GM23338 (cell line): ENCODE data around the gene WNT6.
A peak's percentile ranks its signal among the peaks of the same experiment; 100 is the strongest.

Experiments used
- CREB1 ChIP-seq: fragments of 250-450 bp; sonication (Bioruptor Pico); IDR thresholded peaks from 2 replicates; pipeline ENCODE4 v1.5.0; 2020; ENCODE audit warnings: low read depth, mild to moderate bottlenecking, moderate library complexity
- CTCF ChIP-seq, 2 experiments: fragments of 200-600 bp in 1 of 2; sonication (generic) in 1 of 2; conservative IDR thresholded peaks; 2 replicates each; pipeline versions ENCODE4 v1.5.1 to v1.6.1; 2016 to 2017; ENCODE audit warnings: antibody characterized with exemption in 2 of 2, low read depth in 2 of 2, mild to moderate bottlenecking in 2 of 2, moderate library complexity in 1 of 2
- ETS1 ChIP-seq: IDR thresholded peaks from 2 replicates; pipeline ENCODE4 v1.6.1; 2016; ENCODE audit warnings: antibody characterized with exemption
- EZH2 ChIP-seq: fragments of 200-600 bp; sonication (generic); IDR thresholded peaks from one replicate; pipeline ENCODE4 v1.8.0; 2017; ENCODE audit warnings: antibody characterized with exemption, mild to moderate bottlenecking, low read depth; ENCODE audit not compliant: unreplicated experiment
- EZH2phosphoT487 ChIP-seq: fragments of 200-600 bp; sonication (generic); IDR thresholded peaks from one replicate; pipeline ENCODE4 v1.8.1; 2018; ENCODE audit warnings: antibody characterized with exemption; ENCODE audit not compliant: unreplicated experiment
- JUNB ChIP-seq: IDR thresholded peaks from one replicate; pipeline ENCODE4 v1.6.1; 2016; ENCODE audit warnings: antibody characterized with exemption; ENCODE audit not compliant: unreplicated experiment
- NANOG ChIP-seq: IDR thresholded peaks from 2 replicates; pipeline ENCODE4 v1.6.1; 2016; ENCODE audit warnings: antibody characterized with exemption, borderline replicate concordance
- POLR2AphosphoS5 ChIP-seq: IDR thresholded peaks from 2 replicates; pipeline ENCODE4 v1.6.1; 2016; ENCODE audit warnings: antibody characterized with exemption, low read depth
- ZNF114 ChIP-seq: fragments of 250-450 bp; sonication (Bioruptor Pico); IDR thresholded peaks from 2 replicates; pipeline ENCODE4 v1.5.0; 2020; ENCODE audit warnings: mild to moderate bottlenecking, moderate library complexity
- TF ChIP-seq, protein P1 (sequence below): IDR thresholded peaks from one replicate; pipeline ENCODE4 v1.6.1; 2018; ENCODE audit warnings: antibody characterized with exemption; ENCODE audit not compliant: unreplicated experiment
- TF ChIP-seq, protein P2 (sequence below): fragments of 250-450 bp; sonication (Bioruptor Pico); IDR thresholded peaks from 2 replicates; pipeline ENCODE4 v1.5.0; 2020; ENCODE audit warnings: mild to moderate bottlenecking, moderate library complexity

DNA sequence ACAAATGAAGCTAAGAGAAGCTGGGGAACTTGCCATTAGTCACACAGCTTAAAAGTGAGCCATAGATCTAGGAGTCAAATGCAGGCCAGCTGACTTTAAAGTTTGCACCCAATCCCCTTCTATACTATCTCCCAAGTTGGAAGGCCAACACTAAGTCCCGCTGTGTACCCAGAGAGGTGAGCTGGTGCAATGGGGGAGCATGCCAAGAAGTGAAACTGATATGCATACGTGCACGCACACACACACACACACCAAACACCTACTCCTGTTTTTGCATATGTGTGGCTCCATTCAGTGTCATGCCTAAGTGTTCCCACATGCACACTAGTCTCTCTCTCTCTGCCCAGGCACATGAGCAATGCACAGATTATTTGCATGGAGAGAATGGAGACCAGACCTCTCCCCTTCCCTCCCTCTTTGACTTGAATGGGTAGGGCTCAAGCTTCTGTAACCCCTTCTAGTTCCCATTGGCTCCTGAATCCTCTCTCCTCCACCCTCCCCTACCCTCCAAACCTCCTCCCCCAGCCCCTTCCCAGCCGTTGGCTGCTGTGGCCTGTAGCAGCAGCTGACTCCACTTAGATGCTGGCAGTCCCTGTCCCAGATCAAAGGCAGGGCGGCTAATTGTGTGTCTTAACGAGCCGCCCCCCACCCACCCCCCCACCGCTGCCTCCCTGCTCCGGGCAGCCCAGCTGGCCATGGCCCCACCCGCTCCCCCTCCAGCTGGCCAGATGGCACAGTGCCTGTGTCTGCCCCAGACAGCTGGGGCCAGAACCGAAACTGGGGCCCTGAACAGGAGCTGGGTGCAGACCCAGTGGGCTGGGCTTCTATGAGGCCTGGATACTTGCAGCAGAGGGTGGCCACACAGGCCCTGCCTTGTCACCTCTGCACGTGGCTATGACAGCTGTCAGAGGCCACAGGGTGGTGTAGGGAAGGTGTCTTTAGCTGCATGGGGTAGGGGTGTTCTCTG lies 26.7 kb downstream of the WNT6 start:
- TF ChIP-seq, protein P1, sequence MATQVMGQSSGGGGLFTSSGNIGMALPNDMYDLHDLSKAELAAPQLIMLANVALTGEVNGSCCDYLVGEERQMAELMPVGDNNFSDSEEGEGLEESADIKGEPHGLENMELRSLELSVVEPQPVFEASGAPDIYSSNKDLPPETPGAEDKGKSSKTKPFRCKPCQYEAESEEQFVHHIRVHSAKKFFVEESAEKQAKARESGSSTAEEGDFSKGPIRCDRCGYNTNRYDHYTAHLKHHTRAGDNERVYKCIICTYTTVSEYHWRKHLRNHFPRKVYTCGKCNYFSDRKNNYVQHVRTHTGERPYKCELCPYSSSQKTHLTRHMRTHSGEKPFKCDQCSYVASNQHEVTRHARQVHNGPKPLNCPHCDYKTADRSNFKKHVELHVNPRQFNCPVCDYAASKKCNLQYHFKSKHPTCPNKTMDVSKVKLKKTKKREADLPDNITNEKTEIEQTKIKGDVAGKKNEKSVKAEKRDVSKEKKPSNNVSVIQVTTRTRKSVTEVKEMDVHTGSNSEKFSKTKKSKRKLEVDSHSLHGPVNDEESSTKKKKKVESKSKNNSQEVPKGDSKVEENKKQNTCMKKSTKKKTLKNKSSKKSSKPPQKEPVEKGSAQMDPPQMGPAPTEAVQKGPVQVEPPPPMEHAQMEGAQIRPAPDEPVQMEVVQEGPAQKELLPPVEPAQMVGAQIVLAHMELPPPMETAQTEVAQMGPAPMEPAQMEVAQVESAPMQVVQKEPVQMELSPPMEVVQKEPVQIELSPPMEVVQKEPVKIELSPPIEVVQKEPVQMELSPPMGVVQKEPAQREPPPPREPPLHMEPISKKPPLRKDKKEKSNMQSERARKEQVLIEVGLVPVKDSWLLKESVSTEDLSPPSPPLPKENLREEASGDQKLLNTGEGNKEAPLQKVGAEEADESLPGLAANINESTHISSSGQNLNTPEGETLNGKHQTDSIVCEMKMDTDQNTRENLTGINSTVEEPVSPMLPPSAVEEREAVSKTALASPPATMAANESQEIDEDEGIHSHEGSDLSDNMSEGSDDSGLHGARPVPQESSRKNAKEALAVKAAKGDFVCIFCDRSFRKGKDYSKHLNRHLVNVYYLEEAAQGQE, result no peak
- TF ChIP-seq CTCF (conservative IDR thresholded peaks at IDR 0.05; ENCODE audit: low read depth in 2 of 2) (no peak), EZH2phosphoT487 (no peak), EZH2 (peak; percentile 50), JUNB (no peak), CREB1 (CRISPR knock-in tag) (no peak), POLR2AphosphoS5 (no peak), NANOG (no peak), ETS1 (no peak), ZNF114 (CRISPR knock-in tag) (no peak)
- TF ChIP-seq, protein P2, sequence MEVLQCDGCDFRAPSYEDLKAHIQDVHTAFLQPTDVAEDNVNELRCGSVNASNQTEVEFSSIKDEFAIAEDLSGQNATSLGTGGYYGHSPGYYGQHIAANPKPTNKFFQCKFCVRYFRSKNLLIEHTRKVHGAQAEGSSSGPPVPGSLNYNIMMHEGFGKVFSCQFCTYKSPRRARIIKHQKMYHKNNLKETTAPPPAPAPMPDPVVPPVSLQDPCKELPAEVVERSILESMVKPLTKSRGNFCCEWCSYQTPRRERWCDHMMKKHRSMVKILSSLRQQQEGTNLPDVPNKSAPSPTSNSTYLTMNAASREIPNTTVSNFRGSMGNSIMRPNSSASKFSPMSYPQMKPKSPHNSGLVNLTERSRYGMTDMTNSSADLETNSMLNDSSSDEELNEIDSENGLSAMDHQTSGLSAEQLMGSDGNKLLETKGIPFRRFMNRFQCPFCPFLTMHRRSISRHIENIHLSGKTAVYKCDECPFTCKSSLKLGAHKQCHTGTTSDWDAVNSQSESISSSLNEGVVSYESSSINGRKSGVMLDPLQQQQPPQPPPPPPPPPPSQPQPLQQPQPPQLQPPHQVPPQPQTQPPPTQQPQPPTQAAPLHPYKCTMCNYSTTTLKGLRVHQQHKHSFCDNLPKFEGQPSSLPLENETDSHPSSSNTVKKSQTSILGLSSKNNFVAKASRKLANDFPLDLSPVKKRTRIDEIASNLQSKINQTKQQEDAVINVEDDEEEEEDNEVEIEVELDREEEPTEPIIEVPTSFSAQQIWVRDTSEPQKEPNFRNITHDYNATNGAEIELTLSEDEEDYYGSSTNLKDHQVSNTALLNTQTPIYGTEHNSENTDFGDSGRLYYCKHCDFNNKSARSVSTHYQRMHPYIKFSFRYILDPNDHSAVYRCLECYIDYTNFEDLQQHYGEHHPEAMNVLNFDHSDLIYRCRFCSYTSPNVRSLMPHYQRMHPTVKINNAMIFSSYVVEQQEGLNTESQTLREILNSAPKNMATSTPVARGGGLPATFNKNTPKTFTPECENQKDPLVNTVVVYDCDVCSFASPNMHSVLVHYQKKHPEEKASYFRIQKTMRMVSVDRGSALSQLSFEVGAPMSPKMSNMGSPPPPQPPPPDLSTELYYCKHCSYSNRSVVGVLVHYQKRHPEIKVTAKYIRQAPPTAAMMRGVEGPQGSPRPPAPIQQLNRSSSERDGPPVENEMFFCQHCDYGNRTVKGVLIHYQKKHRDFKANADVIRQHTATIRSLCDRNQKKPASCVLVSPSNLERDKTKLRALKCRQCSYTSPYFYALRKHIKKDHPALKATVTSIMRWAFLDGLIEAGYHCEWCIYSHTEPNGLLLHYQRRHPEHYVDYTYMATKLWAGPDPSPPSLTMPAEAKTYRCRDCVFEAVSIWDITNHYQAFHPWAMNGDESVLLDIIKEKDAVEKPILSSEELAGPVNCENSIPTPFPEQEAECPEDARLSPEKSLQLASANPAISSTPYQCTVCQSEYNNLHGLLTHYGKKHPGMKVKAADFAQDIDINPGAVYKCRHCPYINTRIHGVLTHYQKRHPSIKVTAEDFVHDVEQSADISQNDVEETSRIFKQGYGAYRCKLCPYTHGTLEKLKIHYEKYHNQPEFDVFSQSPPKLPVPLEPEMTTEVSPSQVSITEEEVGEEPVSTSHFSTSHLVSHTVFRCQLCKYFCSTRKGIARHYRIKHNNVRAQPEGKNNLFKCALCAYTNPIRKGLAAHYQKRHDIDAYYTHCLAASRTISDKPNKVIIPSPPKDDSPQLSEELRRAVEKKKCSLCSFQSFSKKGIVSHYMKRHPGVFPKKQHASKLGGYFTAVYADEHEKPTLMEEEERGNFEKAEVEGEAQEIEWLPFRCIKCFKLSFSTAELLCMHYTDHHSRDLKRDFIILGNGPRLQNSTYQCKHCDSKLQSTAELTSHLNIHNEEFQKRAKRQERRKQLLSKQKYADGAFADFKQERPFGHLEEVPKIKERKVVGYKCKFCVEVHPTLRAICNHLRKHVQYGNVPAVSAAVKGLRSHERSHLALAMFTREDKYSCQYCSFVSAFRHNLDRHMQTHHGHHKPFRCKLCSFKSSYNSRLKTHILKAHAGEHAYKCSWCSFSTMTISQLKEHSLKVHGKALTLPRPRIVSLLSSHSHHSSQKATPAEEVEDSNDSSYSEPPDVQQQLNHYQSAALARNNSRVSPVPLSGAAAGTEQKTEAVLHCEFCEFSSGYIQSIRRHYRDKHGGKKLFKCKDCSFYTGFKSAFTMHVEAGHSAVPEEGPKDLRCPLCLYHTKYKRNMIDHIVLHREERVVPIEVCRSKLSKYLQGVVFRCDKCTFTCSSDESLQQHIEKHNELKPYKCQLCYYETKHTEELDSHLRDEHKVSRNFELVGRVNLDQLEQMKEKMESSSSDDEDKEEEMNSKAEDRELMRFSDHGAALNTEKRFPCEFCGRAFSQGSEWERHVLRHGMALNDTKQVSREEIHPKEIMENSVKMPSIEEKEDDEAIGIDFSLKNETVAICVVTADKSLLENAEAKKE (CRISPR knock-in tag), result no peak
